Mesenchymal stem cell (in vitro differentiated cells and primary cell): ENCODE results near the gene PTPRN2.

Source experiments
- DNase-seq: peaks from one replicate; pipeline ENCODE4 v3.0.0-alpha.2; 2013
- H2AFZ ChIP-seq: one replicate; pipeline ENCODE4 v1.6.1; 2013; ENCODE audit warnings: low read depth, mild to moderate bottlenecking, control low read depth, inconsistent platforms, low read length, moderate library complexity
- H2AK5ac ChIP-seq: 2 replicates; pipeline ENCODE4 v1.6.1; 2013; ENCODE audit warnings: low read length, moderate library complexity, mild to moderate bottlenecking, inconsistent platforms; ENCODE audit not compliant: severe bottlenecking
- H2BK120ac ChIP-seq: one replicate; pipeline ENCODE4 v1.6.1; 2013; ENCODE audit warnings: low read depth, mild to moderate bottlenecking, inconsistent platforms, low read length, moderate library complexity
- H2BK12ac ChIP-seq, 2 experiments: one replicate each; pipeline ENCODE4 v1.6.1; 2013; ENCODE audit warnings: inconsistent platforms in 2 of 2, low read length in 2 of 2, mild to moderate bottlenecking in 2 of 2, moderate library complexity in 2 of 2, control low read depth in 1 of 2
- H2BK15ac ChIP-seq: one replicate; pipeline ENCODE4 v1.6.1; 2013; ENCODE audit warnings: mild to moderate bottlenecking, low read depth, inconsistent platforms; ENCODE audit not compliant: poor library complexity, severe bottlenecking
- H2BK5ac ChIP-seq: 2 replicates; pipeline ENCODE4 v1.6.1; 2013; ENCODE audit warnings: low read depth, mild to moderate bottlenecking, low read length, control low read depth, inconsistent platforms; ENCODE audit not compliant: poor library complexity, severe bottlenecking
- H3K14ac ChIP-seq, 2 experiments: one replicate each; pipeline ENCODE4 v1.6.1; 2013; ENCODE audit warnings: inconsistent platforms in 2 of 2, low read length in 2 of 2, control low read depth in 1 of 2, mild to moderate bottlenecking in 1 of 2, moderate library complexity in 1 of 2
- H3K18ac ChIP-seq, 2 experiments: one replicate each; pipeline ENCODE4 v1.6.1; 2013; ENCODE audit warnings: inconsistent platforms in 2 of 2, low read length in 2 of 2, control low read depth in 1 of 2, low read depth in 1 of 2, mild to moderate bottlenecking in 1 of 2
- H3K23ac ChIP-seq, 2 experiments: one replicate each; pipeline ENCODE4 v1.6.1; 2013; ENCODE audit warnings: inconsistent platforms in 2 of 2, low read length in 2 of 2, mild to moderate bottlenecking in 2 of 2, moderate library complexity in 2 of 2, control low read depth in 1 of 2
- H3K27ac ChIP-seq: 2 replicates; pipeline ENCODE4 v1.5.1; 2013; ENCODE audit warnings: mild to moderate bottlenecking, moderate library complexity, low read length, control low read depth, inconsistent platforms; ENCODE audit not compliant: poor library complexity, severe bottlenecking
- H3K27me3 ChIP-seq, 2 experiments: 2 replicates each; pipeline versions ENCODE4 v1.6.1 to v1.7.0; 2013; ENCODE audit warnings: low read length in 2 of 2, mild to moderate bottlenecking in 2 of 2, moderate library complexity in 2 of 2, control low read depth in 1 of 2, inconsistent platforms in 1 of 2; ENCODE audit not compliant: control insufficient read depth in 1 of 2, insufficient read depth in 1 of 2
- H3K36me3 ChIP-seq, 2 experiments: 2 replicates each; pipeline versions ENCODE4 v1.6.1 to v1.7.0; 2013; ENCODE audit warnings: low read length in 2 of 2, control low read depth in 1 of 2, inconsistent platforms in 1 of 2, low read depth in 1 of 2, mild to moderate bottlenecking in 1 of 2; ENCODE audit not compliant: insufficient read depth in 2 of 2, control insufficient read depth in 1 of 2
- H3K4ac ChIP-seq, 2 experiments: one replicate each; pipeline ENCODE4 v1.6.1; 2013; ENCODE audit warnings: inconsistent platforms in 2 of 2, low read length in 2 of 2, mild to moderate bottlenecking in 2 of 2, moderate library complexity in 2 of 2, control low read depth in 1 of 2, low read depth in 1 of 2
- H3K4me1 ChIP-seq: 2 replicates; pipeline ENCODE4 v1.6.1; 2013; ENCODE audit warnings: low read depth, low read length, control low read depth; ENCODE audit not compliant: control insufficient read depth, insufficient read depth
- H3K4me2 ChIP-seq: 2 replicates; pipeline ENCODE4 v1.6.1; 2013; ENCODE audit warnings: low read length, mild to moderate bottlenecking, inconsistent platforms; ENCODE audit not compliant: poor library complexity, severe bottlenecking
- H3K4me3 ChIP-seq, 2 experiments: 2 replicates each; pipeline versions ENCODE4 v1.5.1 to v1.7.0; 2013; ENCODE audit warnings: low read length in 2 of 2, mild to moderate bottlenecking in 2 of 2, control low read depth in 1 of 2, low read depth in 1 of 2; ENCODE audit not compliant: insufficient read depth in 1 of 2
- H3K79me1 ChIP-seq: replicated peaks from 2 replicates; pipeline ENCODE4 v1.6.1; 2013; ENCODE audit warnings: mild to moderate bottlenecking, control low read depth, low read length, inconsistent platforms; ENCODE audit not compliant: poor library complexity, severe bottlenecking
- H3K9ac ChIP-seq: 2 replicates; pipeline ENCODE4 v1.7.0; 2013; ENCODE audit warnings: mild to moderate bottlenecking, low read length, moderate library complexity
- H3K9me3 ChIP-seq: 2 replicates; pipeline ENCODE4 v1.7.0; 2013; ENCODE audit warnings: mild to moderate bottlenecking, low read length; ENCODE audit not compliant: control insufficient read depth
- H4K8ac ChIP-seq: one replicate; pipeline ENCODE4 v1.6.1; 2013; ENCODE audit warnings: inconsistent platforms, mild to moderate bottlenecking, low read length, moderate library complexity
- H4K91ac ChIP-seq: one replicate; pipeline ENCODE4 v1.6.1; 2013; ENCODE audit warnings: mild to moderate bottlenecking, low read length, inconsistent platforms
- WGBS: methylation state at CpG from one replicate; pipeline ENCODE4 v1.1.7; 2013; ENCODE audit warnings: mixed read lengths; 5-methylcytosine and 5-hydroxymethylcytosine counted together

Gene PTPRN2

DNA sequence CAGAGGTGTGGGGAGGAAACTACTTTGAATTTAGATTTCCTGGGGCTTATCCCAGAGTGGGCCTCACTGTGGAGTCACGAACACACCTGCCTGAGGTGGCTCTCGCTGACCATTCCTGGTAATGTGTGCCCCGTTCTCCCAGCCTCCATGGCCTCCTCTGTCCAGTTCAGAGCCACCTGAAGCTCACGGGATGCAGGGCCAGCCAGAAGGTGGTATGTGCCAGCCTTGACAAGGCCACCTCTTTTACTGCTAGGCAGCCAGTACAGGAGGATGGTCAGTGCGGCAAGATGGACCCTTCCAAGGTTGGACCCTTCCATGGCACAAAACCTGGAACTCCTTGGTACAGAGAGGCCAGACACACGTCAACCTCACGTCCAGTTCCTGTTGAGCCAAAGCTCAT, 1040.5 kb downstream of the PTPRN2 start:
- Histone ChIP-seq H3K18ac (no peak overlapping the region), H2BK12ac (no peak overlapping the region), H2BK5ac (no peak overlapping the region), H3K79me1 (no peaks in the 10 kb centered on the region), H3K14ac (no peak overlapping the region), H3K23ac (no peak overlapping the region), H3K27ac (no peak overlapping the region), H3K36me3 (peaks cover 0 to 7% of the 10 kb centered on the region in 2 experiments), H2AK5ac (no peak overlapping the region), H3K9ac (no peak overlapping the region), H2AFZ (no peak overlapping the region), H2BK120ac (no peak overlapping the region), H3K4ac (no peak overlapping the region), H4K91ac (no peak overlapping the region), H3K27me3 (no peaks in the 10 kb centered on the region), H3K4me3 (no peak overlapping the region), H2BK15ac (no peak overlapping the region), H3K4me2 (no peak overlapping the region), H3K4me1 (peaks cover 4% of the 10 kb centered on the region), H3K9me3 (no peaks in the 10 kb centered on the region), H4K8ac (no peak overlapping the region)
- WGBS = 68% methylated on average over 7 of the region's 7 CpGs
- DNase-seq = no peak

GRCh38 chr7:157545681-157546060, 1042.0 kb downstream of the PTPRN2 start:
- H2BK120ac ChIP-seq = no peak overlapping the region
- no peak overlapping the region for H3K4me3 ChIP-seq
- H2BK15ac ChIP-seq = no peak overlapping the region
- H2BK12ac ChIP-seq = no peak overlapping the region
- no peak for DNase-seq
- no peak overlapping the region for H2AK5ac ChIP-seq
- no peak overlapping the region for H3K14ac ChIP-seq
- no peak overlapping the region for H3K18ac ChIP-seq
- no peak overlapping the region for H2BK5ac ChIP-seq
- no peak overlapping the region for H4K8ac ChIP-seq
- H3K9me3 ChIP-seq = peaks cover 5% of the 10 kb centered on the region
- H3K4me1 ChIP-seq = peaks cover 2% of the 10 kb centered on the region
- H3K36me3 ChIP-seq = peaks cover 0 to 7% of the 10 kb centered on the region in 2 experiments
- no peak overlapping the region for H3K23ac ChIP-seq
- H3K4ac ChIP-seq = no peak overlapping the region
- H4K91ac ChIP-seq = no peak overlapping the region
- H3K9ac ChIP-seq = no peak overlapping the region
- no peaks in the 10 kb centered on the region for H3K27me3 ChIP-seq
- no peak overlapping the region for H3K27ac ChIP-seq
- no peaks in the 10 kb centered on the region for H3K79me1 ChIP-seq
- H3K4me2 ChIP-seq = no peak overlapping the region
- WGBS = 86% methylated on average over 17 of the region's 17 CpGs
- no peak overlapping the region for H2AFZ ChIP-seq

- no peak overlapping the region for H2BK12ac ChIP-seq
- WGBS = 83% methylated on average over 17 of the region's 17 CpGs
These were observed 1042.5 kb downstream of the PTPRN2 start for GRCh38 chr7:157544980-157545680.

GRCh38 chr7:157544226-157544625, 1043.4 kb downstream of the PTPRN2 start:
- Histone ChIP-seq H2AFZ (no peak overlapping the region), H2BK15ac (no peak overlapping the region), H2BK5ac (no peak overlapping the region), H3K79me1 (no peaks in the 10 kb centered on the region), H3K14ac (no peak overlapping the region), H3K27me3 (no peaks in the 10 kb centered on the region), H3K4me2 (no peak overlapping the region), H3K9ac (no peak overlapping the region), H4K91ac (no peak overlapping the region), H3K27ac (no peak overlapping the region), H3K4me1 (peaks cover 2% of the 10 kb centered on the region), H3K4me3 (no peak overlapping the region), H3K9me3 (peaks cover 5% of the 10 kb centered on the region), H2AK5ac (no peak overlapping the region), H2BK120ac (no peak overlapping the region), H3K36me3 (peaks cover 0 to 7% of the 10 kb centered on the region in 2 experiments), H2BK12ac (no peak overlapping the region), H3K18ac (no peak overlapping the region), H4K8ac (no peak overlapping the region), H3K4ac (no peak overlapping the region), H3K23ac (no peak overlapping the region)
- 88% methylated on average over 19 of the region's 19 CpGs for WGBS
- no peak for DNase-seq

More at GRCh38 chr7:157544980-157545680, 1042.5 kb downstream of the PTPRN2 start:
- Histone ChIP-seq H2BK15ac (no peak overlapping the region), H4K8ac (no peak overlapping the region), H3K4me3 (peak overlapping the region in 1 of 2 experiments; percentile 27), H4K91ac (peak overlapping the region; percentile 22), H2BK5ac (no peak overlapping the region), H3K9ac (no peak overlapping the region), H3K14ac (no peak overlapping the region), H3K9me3 (peaks cover 5% of the 10 kb centered on the region), H3K18ac (no peak overlapping the region), H3K36me3 (peaks cover 0 to 7% of the 10 kb centered on the region in 2 experiments), H3K27ac (no peak overlapping the region), H3K4me1 (peaks cover 2% of the 10 kb centered on the region), H2AFZ (no peak overlapping the region), H3K4ac (no peak overlapping the region), H3K23ac (no peak overlapping the region), H3K4me2 (no peak overlapping the region), H2AK5ac (no peak overlapping the region), H3K27me3 (no peaks in the 10 kb centered on the region), H2BK120ac (no peak overlapping the region), H3K79me1 (no peaks in the 10 kb centered on the region)
- no peak for DNase-seq
